Hematopoietic multipotent progenitor cell treated with erythropoietin and hydrocortisone succinate and interleukin-3 and kit ligand, for 15 days (in vitro differentiated cells): ENCODE measurements around the gene HTT.

Experiments used
- DNase-seq: peaks from one replicate; pipeline ENCODE4 v3.0.0-alpha.2; 2015; ENCODE audit warnings: low spot score

HTT gene

DNA sequence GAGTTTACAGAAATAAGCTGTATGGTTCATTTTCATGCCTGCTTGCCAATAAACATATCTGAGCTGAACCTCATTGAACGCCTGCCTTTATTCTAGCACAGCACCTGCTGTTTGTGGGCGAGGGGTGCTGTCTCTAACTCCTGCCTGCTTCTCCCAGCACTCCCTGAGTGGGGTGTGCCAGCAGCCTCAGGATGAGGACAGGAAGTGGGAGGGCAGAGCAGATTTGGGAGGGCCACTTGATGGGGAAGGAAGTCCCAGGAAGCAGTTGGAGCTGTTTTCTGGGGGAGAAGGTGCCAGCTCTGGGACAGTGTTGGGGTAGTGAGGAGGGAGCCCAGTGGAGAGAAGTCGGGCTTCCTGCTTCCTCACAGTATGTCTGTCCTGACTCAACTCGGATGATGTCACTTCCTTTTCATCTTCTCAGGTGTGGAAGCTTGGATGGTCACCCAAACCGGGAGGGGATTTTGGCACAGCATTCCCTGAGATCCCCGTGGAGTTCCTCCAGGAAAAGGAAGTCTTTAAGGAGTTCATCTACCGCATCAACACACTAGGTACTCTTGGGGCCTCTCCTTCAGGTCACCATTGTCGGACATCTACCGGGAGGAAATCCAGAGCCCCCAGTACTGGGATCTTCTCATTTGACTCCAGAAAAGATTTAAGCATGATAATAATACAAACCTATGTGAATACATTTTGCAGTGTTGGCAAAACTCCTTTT is 145.4 kb downstream of the HTT start:
- no peak for DNase-seq

DNA sequence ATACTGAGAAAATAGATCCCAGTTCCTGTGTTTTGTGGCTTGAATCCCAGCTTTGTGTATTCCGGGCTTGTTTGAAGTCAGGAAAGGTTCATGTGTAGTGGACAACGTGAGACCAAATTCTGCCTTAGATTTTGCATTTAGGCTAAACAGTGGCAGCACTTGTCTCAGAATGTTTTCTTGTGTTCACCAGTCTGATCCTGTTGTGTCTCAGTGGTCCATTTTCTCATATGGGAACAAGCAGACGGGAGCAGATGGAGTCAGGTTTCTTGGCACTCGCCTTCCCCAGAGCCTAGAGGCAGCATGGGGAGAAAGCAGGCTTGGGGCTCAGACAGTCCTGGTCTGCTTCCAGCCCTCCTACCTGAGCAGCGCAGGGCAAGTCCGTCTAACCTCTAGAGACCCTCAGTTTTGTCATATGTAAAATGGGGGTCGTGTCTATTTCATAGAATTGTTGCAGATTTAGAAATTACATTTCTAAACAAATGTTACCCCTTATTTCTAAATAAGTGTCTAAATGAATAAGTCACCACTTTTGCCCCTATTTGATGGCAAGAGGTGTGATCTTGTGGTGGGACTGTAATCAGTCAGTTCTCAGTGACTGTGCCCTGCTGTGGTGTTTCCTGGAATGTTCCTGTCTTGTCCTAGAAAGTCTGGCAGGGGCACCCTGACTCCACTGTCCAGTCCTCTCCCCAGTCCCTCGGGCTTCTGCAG is 146.1 kb downstream of the HTT start:
- DNase-seq = no peak

DNA sequence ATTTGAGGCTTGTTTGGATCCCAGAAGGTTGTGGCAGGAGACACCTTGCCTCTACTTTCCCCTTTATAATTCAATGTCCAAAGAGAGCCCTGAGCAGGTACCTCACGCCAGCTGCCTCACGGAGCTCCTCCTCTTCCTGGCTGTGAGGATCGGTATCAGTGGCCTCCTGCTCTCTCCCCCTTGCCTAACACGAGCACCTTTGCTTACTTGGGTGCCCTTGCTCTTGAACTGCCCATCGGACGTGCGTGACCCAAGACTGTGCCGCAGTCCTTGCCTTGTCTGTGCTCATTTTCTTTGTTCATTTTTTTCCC is 146.7 kb downstream of the HTT start:
- no peak for DNase-seq

DNA sequence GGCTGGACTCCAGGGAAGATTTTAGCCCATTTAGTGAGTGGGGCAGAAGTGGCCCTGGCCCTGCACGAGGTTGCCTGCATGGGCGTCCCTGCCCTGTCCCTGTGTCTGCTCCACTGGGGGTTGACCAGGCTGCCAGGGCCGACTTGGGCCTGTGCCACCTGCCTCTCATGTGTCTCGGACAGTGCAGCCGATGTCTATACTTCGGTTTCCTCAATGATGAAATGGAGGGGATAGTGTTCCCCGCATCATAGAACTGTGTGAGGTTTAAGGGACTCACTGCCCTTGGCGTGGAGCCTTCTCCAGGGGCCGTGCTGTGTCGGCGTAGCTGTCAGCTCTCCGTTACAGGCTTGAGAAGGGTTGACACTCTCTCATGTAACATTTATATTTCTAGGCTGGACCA is 147.5 kb downstream of the HTT start:
- no peak for DNase-seq

DNA sequence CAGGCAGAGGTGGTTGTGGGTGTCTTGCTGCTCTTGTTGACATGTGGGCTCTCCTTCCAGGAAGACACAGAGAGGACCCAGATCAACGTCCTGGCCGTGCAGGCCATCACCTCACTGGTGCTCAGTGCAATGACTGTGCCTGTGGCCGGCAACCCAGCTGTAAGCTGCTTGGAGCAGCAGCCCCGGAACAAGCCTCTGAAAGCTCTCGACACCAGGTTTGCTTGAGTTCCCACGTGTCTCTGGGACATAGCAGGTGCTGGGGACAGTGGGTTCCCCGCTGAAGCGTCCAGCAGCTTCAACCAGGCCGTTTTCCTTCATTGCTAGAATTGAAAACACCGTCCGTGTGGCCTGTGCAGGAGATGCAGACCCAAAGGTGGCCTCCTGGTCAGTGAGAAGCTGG is 148.9 kb downstream of the HTT start:
- no peak for DNase-seq

DNA sequence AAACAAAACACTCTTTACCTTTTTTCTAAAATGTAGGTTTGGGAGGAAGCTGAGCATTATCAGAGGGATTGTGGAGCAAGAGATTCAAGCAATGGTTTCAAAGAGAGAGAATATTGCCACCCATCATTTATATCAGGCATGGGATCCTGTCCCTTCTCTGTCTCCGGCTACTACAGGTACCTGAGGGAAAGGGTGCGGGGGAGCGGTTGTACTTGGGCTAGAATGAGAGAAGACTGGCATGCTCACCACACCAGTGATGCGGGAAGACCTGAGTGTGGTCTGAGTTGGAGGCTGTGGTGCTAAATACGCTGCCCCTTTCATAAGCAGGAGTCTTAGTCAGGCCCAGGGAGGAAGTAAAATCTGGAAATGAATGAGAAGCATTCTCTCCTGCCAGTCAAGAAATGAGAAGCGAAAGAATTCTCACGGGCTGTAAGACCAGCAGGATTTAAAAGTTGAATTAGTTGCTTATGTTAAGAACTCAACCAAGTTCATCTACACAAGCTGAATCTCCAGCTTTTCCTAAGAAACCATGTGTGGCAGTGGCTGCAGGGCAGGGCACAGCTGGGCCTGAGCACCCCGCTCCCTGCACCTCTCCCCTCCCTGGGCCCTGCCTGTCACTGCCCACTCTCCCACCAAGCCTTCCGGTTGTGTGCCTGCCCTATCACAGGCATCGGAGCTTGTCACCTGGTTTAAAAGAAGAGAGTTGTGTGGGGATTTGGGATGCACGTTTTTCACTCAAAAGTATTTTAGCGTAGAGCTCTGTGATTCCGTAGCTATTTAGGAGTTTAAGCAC is 149.7 kb downstream of the HTT start:
- DNase-seq = no peak

DNA sequence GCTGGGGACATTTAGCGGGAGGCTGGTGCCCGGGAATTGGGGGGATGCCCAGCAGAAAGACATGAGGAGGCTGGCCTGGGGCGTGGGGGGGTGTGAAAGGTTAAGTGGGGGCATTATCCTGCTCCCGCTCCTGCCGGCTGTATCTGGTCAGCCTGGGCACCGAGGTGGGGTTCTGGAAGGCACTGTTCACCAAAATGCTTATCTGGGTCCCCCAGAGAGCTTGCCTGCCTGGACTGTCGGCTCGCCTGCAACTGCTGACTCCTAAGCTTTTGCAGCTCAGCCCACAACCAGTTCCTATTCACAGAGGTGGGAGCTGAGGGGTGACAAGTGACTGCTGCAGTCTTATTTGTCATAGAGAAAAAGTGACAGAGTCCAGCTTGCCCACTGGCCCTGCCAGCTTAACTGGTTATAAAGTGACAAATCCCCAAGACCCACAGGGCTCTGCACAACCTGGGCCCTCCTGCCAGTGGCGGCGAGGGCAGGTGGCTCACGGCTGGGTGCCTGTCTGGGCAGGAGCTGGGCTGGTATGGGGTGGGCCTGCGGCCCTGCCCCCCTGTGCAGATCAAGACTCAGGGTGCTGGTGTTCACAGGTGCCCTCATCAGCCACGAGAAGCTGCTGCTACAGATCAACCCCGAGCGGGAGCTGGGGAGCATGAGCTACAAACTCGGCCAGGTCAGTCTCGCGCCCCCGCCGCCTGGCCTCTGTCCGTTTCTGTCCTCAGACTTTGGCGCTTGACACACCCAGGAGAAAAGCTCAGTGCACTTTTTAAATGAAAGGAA is 150.8 kb downstream of the HTT start:
- peak; percentile 22 for DNase-seq

DNA sequence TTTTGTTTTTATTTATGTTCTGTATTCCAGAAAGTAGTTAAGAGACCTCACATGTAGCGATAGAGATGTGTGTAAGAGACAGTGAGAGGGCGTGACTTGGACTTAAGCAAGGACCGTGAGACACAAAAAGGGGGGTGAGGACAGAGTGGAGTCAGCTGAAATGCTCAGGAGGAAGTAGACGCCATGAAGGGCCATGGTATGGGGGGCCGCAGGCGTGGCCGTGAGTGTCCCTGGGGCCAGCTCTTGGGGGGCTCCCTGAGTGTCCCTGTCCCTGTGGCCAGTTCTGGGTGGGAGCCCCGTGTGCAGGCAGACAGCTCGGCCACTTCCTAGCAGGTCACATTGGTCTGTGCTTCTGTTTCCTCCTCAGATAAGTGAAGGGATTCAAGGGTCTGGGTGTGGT is 151.5 kb downstream of the HTT start:
- no peak for DNase-seq

DNA sequence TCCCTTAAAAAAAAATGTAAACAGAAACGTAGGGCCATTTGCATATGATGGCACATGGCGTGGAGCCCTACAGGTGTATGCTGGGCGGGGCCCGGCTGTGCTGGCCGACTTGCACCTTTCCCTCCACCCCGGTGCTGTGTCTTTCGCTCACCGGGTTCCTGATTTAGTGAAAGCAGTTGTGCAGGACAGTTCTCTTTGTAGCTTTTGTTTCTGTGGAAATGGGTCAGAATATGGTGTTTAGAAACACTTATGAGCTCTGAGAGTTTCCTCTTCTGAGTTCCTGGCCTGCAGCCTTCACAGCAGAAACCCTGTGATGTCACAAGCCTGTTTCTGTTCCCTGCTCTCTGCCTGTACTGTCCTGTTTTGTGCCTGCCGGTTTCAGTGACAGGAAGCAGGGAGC is 152.0 kb downstream of the HTT start:
- no peak for DNase-seq

DNA sequence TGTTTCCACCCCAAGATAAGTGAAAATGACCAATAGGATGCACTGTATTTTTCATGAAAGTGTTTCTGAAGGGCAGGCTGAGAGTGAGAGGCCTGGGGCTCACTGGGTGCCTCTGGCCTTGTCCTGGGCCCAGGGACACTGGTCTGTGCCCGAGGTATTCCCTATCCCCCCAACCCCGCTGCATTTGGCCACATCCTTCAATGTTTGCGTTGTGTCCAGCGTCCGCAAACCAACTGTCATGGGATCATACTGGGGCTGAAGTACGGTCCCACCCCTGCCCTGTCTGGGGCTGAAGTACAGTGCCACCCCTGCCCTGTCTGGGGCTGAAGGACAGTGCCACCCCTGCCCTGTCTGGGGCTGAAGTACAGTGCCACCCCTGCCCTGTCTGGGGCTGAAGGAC is 152.5 kb downstream of the HTT start:
- DNase-seq = no peak

DNA sequence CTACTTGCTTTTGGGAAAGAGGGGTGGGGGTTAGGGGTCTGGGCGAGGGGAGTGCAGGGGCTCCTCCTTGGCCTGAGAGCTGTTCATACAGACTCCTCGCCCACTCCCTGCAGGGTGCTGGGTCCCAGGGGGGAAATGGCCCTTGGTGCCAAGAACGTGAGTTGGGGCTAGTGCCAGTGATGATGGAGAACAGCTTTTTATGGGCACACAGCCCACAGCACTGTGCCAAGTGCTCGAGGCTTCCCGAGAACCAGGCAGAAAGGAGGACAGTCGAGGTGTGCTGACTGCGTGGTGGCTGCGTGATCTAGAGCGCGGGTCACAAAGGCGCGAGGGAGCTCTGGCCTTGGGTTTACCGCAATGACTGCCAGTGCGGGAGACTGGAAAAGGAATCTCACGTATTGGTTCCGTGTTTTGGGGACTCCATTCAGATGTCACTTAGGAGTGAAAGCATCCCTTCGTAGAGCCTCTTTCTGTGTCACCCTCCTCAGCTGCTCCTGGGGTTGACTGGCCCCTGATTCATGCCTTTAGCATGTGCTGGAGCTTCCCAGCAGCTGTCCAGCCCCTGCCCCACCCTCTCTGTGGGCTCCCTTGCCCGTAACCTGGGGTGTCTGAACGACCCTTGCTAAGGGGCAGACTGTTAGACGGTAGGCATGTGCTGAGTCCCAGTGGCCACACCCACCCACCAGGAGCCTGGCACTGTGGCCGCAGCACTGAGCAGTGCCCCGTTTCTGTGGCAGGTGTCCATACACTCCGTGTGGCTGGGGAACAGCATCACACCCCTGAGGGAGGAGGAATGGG is 153.6 kb downstream of the HTT start:
- DNase-seq = no peak

DNA sequence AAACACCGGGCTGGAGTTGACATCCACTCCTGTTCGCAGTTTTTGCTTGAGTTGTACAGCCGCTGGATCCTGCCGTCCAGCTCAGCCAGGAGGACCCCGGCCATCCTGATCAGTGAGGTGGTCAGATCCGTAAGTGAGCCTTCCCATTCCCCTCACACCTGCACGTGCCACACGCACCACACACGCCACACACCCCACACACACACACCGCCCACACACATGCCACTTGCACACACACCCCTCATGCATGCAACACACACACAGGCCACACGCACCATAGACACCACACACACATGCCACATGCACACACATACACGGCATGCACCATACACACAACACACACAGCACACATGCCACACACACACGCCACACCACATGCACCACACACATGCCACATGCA is 154.4 kb downstream of the HTT start:
- DNase-seq = no peak

DNA sequence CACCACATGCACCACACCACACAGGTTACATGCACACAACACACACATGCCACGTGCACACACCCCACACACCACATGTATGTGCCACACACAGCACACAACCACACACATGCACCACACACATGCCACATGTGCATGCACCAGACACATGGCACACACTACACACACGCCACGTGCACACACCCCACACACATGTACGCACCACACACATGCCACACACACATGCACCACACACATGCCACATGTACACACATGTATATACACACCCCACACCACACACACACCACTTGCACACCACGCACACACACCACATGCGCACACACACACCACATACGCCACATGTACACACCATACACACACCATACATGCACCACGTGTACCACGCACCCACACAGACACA is 154.8 kb downstream of the HTT start:
- DNase-seq = no peak

DNA sequence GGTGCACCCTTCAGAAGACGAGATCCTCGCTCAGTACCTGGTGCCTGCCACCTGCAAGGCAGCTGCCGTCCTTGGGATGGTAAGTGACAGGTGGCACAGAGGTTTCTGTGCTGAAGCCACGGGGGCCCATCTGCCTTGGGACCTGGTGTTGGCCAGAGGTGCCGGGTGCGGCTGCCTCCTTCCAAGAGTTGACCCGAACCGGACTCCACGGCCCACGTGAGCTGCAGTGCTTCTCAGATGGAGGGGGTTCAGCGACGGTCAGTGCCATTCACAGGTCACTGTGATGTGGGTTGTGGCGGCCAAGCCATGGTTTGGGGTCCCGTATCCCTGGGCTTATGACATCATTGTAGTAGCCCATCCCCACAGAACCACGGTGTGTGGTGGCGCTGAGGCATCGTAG is 155.5 kb downstream of the HTT start:
- DNase-seq = no peak

DNA sequence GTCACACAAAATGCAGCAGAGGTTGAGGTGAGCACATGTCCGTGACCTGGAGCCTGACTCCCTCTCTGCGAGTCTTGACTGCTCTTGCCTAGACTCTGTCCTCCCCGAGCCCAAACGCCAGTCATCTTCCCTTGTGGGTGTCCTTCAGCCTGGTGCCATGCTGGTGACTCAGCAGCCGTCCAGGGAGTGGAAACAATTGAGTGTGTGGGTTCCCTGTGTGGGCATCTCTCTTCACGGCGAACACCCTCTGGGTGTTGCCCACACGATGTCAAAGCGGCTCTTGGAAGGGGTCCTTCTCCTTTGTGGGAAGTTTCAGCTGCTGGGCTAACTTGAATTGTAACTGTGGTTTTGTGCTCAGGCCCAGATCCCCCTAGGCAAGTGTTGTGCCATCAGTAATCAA is 157.0 kb downstream of the HTT start:
- DNase-seq = no peak

DNA sequence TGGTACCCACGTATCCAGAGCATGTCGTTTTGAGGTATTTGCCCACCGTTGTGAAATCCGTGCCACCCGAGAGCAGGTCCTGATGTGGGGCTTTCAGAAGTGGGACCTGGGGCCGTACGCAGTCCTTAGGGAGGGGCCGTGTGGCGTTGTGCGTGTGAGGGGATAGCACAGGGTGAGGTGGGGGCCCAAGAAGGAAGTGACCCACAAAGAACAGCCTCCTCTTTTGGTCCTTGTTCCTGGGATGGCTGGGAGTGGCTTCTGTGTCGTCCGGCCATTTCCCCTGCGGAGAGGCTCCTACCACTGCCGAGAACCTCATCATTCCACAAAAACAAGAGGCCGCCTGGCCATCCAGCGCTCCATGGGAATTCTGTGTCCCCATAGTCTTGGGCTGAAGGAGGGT is 157.5 kb downstream of the HTT start:
- DNase-seq = no peak

DNA sequence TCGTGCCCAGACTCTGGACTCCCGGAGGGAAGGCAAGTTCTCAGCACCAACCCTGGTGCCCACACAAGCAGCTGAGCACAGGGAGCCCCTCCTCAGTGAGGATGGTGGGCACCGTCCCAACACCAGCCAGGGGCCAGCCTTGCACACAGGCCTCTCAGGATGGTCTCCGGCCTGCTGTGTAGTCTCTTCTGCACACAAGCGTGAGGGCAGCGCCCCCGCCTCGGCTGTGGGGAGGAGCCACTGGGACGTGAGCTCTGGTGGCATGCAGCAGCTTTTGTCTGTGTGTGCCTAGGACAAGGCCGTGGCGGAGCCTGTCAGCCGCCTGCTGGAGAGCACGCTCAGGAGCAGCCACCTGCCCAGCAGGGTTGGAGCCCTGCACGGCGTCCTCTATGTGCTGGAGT is 158.4 kb downstream of the HTT start:
- no peak for DNase-seq

DNA sequence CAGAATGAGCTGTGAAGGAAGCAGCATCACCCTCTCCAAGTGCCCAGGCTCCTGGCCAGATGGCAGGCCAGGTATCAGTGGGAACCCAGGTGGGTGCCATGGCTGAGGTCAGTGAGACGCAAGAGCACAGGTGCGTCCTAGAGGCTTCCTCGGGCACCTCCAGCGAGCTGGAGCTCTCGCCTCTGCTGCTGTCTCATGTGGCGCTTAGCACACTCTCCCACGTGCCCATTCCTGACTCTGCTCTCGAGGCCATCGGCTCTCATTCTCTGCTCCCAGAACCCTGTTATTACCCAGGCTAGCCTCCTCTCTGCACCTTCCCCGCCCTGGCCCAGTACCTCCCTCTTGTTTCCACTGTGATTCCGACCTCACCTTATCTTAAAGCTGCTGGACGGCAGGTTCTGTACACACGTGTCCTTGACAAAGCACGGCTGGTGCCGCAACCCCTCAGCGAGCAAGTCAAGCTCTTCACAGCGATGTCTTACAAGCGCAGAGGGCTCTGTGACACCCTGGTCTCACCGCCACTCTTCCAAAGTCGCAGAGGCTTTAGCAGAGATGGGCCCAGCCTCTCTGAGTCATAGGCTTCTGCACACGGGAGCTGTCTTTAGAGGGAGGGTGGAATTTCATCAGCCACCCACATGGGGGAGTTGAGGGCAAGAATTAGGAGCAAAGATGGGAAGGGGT is 159.1 kb downstream of the HTT start:
- DNase-seq = no peak

DNA sequence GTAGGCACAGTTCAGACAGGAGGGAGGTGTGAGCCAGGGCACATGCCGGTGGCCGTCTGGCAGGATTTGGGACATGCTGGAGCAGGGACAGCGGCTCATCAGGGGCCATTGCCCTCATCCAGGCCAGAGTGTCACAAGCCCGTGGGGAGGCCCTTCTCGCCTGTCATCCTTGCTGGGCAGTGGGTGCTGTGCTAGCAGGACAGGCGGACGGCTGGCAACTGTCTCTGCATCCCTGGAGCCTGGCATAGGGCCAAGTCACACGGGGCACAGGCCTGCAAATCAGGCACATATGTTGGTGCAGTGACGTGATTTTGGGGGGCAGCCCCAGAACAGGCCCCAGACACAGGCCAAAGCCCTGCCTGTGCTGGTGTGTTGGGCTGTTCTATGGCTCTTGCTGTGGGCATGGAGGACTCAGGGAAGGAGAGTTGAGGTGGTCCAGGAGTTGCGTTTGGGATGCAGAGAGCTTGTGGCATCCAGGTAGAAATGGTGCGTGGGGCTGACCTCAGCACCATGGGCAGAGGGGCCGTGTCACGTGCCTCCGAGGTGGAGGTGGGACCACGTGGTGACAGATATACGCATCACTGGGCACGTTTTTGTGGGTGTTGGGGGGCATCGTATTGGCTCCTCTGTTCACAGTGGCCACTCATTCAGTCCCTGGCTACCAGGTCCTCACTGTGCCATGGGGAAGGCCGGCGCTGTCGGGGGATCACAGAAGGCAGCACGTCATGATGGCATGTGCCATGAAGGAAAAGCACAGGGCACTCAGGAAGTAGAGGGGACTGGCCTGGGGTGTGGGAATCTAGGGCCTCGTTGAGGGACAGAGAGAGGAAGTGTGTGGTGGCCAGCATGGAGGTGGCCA is 159.9 kb downstream of the HTT start:
- DNase-seq = no peak

DNA sequence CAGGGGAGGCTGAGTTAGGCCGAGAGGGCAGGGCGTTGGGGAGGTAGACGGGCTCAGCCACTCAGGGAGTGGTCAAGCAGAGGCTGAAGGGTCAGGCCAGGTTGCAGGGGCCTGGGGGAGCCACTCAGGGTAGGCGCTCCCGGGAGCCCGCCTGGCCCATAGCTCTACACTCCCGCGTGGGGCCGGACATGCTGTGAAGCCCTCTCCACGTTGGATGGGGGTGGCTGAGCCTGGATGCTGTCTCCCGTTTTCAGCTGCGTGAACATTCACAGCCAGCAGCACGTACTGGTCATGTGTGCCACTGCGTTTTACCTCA is 160.5 kb downstream of the HTT start:
- no peak for DNase-seq
